GM18526 (cell line): ENCODE data around the gene KIAA2012.

ENCODE experiments used
- POLR2A ChIP-seq: IDR thresholded peaks from 3 replicates; pipeline ENCODE4 v1.6.1; 2011; ENCODE audit not compliant: insufficient read length; ENCODE audit errors: extremely low read depth

KIAA2012 gene

GRCh38 chr2:202095235-202095634 lies 22.2 kb downstream of the KIAA2012 start:
- TF ChIP-seq POLR2A, result no peak

GRCh38 chr2:202096736-202097135 lies 23.7 kb downstream of the KIAA2012 start:
- TF ChIP-seq POLR2A, result no peak

GRCh38 chr2:202098291-202098690 lies 25.2 kb downstream of the KIAA2012 start:
- no peak for TF ChIP-seq POLR2A

- TF ChIP-seq POLR2A, result no peak
Measured at GRCh38 chr2:202099515-202099914, 26.5 kb downstream of the KIAA2012 start.

- TF ChIP-seq POLR2A, result no peak
Measured at GRCh38 chr2:202100176-202100575, 27.1 kb downstream of the KIAA2012 start.

GRCh38 chr2:202101026-202101579 lies 28.0 kb downstream of the KIAA2012 start:
- no peak for TF ChIP-seq POLR2A

- no peak for TF ChIP-seq POLR2A
Measured at GRCh38 chr2:202102425-202103000, 29.5 kb downstream of the KIAA2012 start.

- TF ChIP-seq POLR2A, result no peak
Measured at GRCh38 chr2:202104286-202104870, 31.3 kb downstream of the KIAA2012 start.

- TF ChIP-seq POLR2A, result no peak
Measured at GRCh38 chr2:202105025-202105424, 32.0 kb downstream of the KIAA2012 start.

- TF ChIP-seq POLR2A, result no peak
Measured at GRCh38 chr2:202108345-202108744, 35.3 kb downstream of the KIAA2012 start.

GRCh38 chr2:202109139-202109736 lies 36.2 kb downstream of the KIAA2012 start:
- no peak for TF ChIP-seq POLR2A

- no peak for TF ChIP-seq POLR2A
Measured at GRCh38 chr2:202109737-202110184, 36.7 kb downstream of the KIAA2012 start.

- no peak for TF ChIP-seq POLR2A
Measured at GRCh38 chr2:202110491-202110890, 37.4 kb downstream of the KIAA2012 start.

- TF ChIP-seq POLR2A, result no peak
Measured at GRCh38 chr2:202112041-202112440, 39.0 kb downstream of the KIAA2012 start.

GRCh38 chr2:202113571-202114142 lies 40.6 kb downstream of the KIAA2012 start:
- TF ChIP-seq POLR2A, result no peak

- TF ChIP-seq POLR2A, result no peak
Measured at GRCh38 chr2:202114291-202114690, 41.2 kb downstream of the KIAA2012 start.

GRCh38 chr2:202114795-202115194 lies 41.7 kb downstream of the KIAA2012 start:
- no peak for TF ChIP-seq POLR2A
